GM18511 (cell line): ENCODE measurements around the gene RBM38.

Experiments
- ATAC-seq: cut with Tn5 transposase; IDR thresholded peaks from one replicate; pipeline ENCODE4 v1.9.1; 2021; ENCODE audit warnings: mild to moderate bottlenecking, moderate library complexity; ENCODE audit not compliant: unreplicated experiment

RBM38 gene

DNA sequence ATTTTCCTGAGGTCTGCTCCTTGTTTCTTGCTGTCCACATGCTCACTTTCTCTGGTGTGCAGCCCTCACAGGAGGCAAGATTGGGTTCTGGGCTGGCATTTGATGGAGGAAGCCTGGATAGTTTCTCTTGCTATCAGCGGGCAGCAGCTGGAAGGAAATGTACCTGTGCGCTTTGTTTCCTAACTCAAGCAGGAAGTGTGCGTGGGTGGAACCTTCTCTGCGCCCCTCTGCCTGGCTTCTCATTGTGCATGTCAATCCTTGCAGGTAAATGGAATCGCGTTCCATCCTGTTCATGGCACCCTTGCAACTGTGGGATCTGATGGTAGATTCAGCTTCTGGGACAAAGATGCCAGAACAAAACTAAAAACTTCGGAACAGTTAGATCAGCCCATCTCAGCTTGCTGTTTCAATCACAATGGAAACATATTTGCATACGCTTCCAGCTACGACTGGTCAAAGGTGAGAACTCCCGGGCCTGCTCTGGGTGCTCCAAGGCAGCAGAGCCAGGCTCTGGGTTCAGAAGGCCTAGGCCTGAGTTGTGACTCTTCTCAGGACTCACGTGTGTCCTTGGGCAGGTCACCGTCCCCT, 16.8 kb upstream of the RBM38 start:
- no peak for ATAC-seq

- no peak for ATAC-seq
Observed at GRCh38 chr20:57374931-57375651, 16.1 kb upstream of the RBM38 start.

- ATAC-seq: no peak
Observed at GRCh38 chr20:57375652-57376230, 15.5 kb upstream of the RBM38 start.

- no peak for ATAC-seq
Observed at GRCh38 chr20:57377350-57377749, 13.8 kb upstream of the RBM38 start.

DNA sequence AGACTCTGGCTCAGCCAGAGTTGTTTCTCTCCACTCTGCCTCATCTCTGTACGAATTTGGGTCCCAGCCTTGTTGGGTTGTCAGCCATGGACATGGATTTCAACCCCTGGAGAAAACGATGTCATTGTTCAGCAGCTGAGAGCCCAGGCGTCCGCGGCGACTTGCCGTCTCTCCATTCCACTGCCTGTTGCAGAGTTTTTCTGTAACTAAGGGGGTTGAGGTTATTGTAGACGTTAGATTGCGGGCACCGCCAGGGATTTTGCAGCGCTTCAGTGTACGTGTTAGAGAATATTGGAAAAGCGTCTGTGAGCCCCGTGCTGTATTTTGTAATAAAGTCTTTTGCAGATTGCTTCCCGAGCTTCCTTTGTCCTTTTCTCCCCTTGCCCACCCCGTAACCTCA, 13.1 kb upstream of the RBM38 start:
- no peak for ATAC-seq

GRCh38 chr20:57378646-57379262, 12.4 kb upstream of the RBM38 start:
- no peak for ATAC-seq

DNA sequence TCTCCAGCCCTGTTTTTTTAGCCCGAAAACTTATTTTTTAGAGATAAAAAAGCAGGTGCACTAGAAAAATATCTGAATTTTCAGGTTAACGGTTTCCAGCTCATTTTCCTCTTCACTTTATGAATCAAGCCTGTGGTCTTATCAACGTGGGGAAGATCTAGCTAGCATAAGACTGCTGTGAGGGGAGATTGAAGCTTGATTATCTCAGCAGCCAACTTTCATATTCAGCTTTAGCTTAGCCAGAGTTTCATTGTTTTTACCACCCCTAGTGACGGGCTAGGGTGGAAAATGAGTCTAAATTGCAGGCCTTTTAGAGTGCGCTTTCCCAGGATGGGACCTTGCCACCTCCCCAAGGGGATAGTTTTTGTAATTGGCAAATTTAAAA, 11.9 kb upstream of the RBM38 start:
- no peak for ATAC-seq

DNA sequence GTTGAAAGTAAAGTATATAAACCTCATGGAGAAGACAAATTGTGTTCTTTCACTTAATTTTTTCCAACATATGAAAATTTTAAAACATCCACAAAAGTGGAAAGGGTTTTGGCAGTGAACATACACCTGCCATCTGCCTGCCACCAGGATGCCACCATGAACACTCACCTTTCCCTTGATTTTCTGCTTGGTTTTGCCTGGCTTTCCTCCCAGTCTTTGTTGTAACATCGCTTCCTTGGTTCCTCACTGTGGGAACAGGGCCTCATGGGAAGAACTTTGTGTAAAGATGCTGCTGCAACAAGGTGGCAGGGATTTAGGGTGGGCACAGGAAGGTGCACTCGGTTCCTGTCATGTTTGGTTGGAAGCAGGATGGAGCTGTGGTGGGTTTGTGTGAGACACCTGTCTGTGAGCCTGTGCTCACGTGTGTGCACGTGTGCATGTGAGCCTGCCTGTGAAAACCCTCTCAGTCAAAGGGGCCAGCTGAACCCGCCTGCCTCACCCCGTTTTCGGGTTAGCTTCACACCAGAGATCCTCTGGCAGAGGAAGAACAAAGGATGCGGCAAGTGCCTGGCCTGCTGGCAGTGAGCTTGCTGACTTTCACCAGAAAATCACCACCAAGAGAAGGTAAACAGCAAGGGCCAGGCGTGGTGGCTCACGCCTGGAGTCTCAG, 11.0 kb upstream of the RBM38 start:
- ATAC-seq: no peak

GRCh38 chr20:57381596-57382503, 9.3 kb upstream of the RBM38 start:
- no peak for ATAC-seq

GRCh38 chr20:57382516-57382915, 8.7 kb upstream of the RBM38 start:
- ATAC-seq: no peak

DNA sequence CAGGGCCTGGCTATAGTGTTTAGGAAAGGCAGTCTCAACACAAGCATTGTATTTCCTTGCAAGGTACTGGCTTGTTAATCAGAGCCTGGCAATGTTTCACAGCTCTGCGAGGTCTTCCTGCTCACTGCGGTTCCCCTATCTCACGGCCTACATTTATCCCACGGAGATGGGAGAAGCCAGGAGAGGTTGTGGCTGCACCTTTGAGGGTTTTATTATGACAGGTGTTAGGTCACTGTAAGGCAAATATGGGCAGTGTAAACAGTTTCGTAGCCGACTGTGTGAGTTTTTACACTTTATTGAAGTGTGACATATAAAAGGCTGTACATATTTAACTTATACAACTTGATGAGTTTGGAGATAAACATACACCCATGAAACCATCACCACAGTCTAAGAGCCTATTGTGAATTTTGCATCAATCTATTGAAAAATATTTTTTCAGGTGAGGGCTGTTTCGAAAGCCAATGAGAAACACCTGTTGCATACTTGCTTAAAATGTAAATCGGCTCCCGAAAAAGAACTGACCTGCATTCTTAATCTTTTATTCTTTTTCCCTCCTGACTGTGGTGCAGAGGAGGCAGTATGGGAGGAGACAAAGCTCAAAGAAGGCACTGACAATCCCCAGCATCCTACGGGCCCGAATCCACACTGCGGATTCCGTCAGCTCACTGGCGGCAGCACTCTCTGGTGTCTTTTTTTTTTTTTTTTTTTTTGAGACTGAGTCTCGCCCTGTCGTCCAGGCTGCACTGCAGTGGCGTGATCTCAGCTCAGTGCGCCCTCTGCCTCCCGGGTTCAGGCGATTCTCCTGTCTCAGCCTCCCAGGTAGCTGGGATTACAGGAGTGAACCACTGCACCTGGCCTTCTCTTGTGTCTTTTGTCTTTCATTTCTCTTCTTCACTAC, 7.5 kb upstream of the RBM38 start:
- ATAC-seq: no peak

DNA sequence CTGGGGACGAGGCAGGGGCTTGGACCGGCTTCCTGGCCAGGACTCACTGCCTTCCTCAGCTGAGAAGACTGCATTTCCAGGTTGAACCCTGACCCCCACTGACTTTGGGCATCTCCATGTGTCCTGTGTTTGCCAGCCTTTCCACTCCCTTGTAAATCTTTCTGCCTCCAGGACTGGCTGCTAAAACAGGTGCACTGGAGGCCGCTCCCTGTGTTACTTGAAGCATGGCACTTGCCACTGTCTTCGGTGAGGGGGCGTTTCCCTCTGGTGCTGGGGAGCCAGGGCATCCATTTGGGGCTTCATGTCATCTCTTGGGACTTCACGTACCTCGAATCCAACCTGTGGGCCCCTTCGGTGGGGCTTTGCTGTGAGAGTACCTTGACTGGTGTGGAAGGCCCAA, 6.7 kb upstream of the RBM38 start:
- no peak for ATAC-seq

- ATAC-seq: no peak
Observed at GRCh38 chr20:57384953-57385761, 6.0 kb upstream of the RBM38 start.

- ATAC-seq: no peak
Observed at GRCh38 chr20:57385940-57386339, 5.3 kb upstream of the RBM38 start.

- ATAC-seq: no peak
Observed at GRCh38 chr20:57386762-57387161, 4.4 kb upstream of the RBM38 start.

DNA sequence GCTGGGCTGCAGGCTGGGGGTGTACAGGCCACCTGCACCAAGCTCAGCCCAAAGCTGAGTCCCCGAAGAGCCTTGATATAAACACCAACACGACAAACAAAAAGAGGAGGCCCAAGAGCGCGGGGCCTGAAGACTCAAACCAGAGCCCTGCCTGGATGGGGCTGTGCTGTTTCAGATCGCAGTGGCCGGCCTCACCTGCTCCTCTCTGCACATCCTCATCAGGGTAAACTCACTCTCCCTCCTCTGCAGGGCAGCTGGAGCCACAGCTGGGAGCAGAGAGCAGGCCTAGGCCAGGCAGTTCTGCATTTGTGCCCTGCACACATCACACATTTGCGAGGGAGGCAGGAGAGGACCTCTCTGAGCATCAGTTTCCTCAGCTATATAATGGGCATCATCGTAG, 3.7 kb upstream of the RBM38 start:
- no peak for ATAC-seq

DNA sequence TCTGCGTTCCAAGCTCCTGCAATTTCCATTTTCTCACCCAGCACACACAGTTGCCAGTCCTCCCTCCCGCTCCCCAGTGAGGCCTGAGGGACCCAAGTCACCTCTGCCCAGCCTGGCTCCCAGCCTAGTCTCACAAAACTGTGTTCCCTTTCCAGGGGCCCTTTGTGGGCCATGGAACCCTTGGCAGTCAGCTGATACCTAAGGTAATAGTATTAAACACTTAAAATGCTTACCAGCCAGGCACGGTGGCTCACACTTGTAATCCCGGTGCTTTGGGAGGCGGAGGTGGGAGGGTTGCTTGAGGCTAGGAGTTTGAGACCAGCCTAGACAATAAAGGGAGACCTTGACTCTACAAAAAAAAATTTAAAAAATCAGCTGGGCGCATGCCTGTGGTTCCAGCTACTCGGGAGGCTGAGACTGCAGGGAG, 3.2 kb upstream of the RBM38 start:
- ATAC-seq: no peak

DNA sequence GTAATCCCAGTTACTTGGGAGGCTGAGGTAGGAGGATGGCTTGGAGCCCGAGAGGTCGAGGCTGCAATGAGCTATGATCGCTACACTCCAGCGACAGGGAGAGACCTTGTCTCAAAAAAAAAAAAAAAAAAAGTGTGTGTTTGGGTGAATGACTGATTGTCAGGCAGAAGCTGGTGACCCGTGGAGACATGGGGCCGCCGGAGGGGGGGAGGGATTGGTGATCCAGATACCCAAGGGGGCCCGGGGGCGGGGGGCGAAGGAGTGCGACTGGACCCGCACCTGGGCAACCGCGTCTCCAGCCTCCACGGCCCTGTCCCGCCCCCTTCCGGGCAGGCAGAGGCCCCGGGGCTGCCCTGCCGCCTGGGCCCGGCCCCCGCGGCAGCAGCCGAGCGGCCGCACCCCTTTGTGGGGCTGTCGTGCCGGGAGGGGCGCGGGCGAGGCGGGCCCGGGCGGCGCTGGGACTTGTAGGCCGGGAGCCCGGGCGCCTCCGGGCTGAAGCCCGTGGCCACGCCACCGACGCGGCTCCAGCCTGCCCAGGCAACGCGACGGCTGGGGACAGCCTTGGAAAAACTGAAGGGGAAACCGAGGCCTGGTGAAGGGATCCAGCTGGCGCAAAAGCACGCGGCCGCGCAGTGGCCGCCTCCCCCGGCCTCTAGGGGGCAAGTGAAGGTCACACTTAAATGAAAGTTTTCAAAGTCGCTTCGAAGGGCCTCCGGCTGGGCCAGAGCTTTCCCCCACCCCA, 2.1 kb upstream of the RBM38 start:
- ATAC-seq: peak; percentile 37
